Left lung (tissue), 10 donors: Measurements from ENCODE around the gene TEDC2. TPM values are rescaled to one million over a fixed set of nuclear protein-coding genes. Genes with fewer than 3 reads are reported as not detected.

Experiments
- ATAC-seq: fragments of 200-7000 bp; cut with Tn5 transposase; one replicate; pipeline ENCODE4 v1.9.1; 2020; ENCODE audit warnings: moderate library complexity
- DNase-seq, 4 donors: peaks; one replicate each; pipeline ENCODE4 v3.0.0-alpha.2; 2013 to 2020
- H3K27ac ChIP-seq, 2 donors: fragments of 200-600 bp; sonication (generic) in 1 of 2; one replicate each; pipeline versions ENCODE4 v1.5.0 to v1.8.0; 2020 to 2021
- H3K27me3 ChIP-seq, 2 donors: fragments of 200-600 bp; sonication (generic) in 1 of 2; one replicate each; pipeline versions ENCODE4 v1.5.0 to v1.8.0; 2020 to 2021
- H3K36me3 ChIP-seq, 2 donors: fragments of 200-600 bp; sonication (generic) in 1 of 2; one replicate each; pipeline versions ENCODE4 v1.5.0 to v1.8.0; 2020 to 2021
- H3K4me1 ChIP-seq, 2 donors: fragments of 200-600 bp; one replicate each; pipeline ENCODE4 v1.8.0; 2021
- H3K4me3 ChIP-seq, 2 donors: fragments of 200-600 bp; sonication (generic) in 1 of 2; one replicate each; pipeline versions ENCODE4 v1.5.0 to v1.8.0; 2020 to 2021; ENCODE audit warnings: mild to moderate bottlenecking in 1 of 2
- H3K9me3 ChIP-seq, 2 donors: fragments of 200-600 bp; sonication (generic) in 1 of 2; one replicate each; pipeline versions ENCODE4 v1.5.0 to v1.8.0; 2020 to 2021
- intact Hi-C, 2 donors: fragments of 100-400 bp; cut with DNase I; formaldehyde crosslinking; loops; one replicate each; pipeline versions ENCODE4 v1.11.2 to v1.14.2; 2022
- polyA plus RNA-seq, 6 donors: library from polyadenylated mRNA; unstranded; fragments of 120-200 nt; gene quantifications; one replicate each; pipeline ENCODE4 v1.2.1, GENCODE V29; 2013; ENCODE audit not compliant: insufficient read length in 6 of 6
- total RNA-seq, 2 donors: library from RNA; stranded (reverse); fragmentation: NEBNext Ultra II Directional; extraction: Animal tissue kit (Norgen Biotek cat#: 25700); gene quantifications; one replicate each; pipeline ENCODE4 v1.2.1, GENCODE V29; 2021
- TF ChIP-seq, protein P1 (sequence below), 2 donors: fragments of 200-600 bp; sonication (generic) in 1 of 2; IDR thresholded peaks; one replicate each; pipeline versions ENCODE4 v1.5.0 to v1.8.0; 2021; ENCODE audit warnings: antibody characterized with exemption in 2 of 2
- donor health status: DM: no; HTN: yes; CAD: no.
- donor health status: DM: no; HTN: no; CAD: no.

TEDC2 gene
- total and polyA plus RNA-seq, 8 donors: 4.0 to 10.9 (median 8.3) TPM

DNA sequence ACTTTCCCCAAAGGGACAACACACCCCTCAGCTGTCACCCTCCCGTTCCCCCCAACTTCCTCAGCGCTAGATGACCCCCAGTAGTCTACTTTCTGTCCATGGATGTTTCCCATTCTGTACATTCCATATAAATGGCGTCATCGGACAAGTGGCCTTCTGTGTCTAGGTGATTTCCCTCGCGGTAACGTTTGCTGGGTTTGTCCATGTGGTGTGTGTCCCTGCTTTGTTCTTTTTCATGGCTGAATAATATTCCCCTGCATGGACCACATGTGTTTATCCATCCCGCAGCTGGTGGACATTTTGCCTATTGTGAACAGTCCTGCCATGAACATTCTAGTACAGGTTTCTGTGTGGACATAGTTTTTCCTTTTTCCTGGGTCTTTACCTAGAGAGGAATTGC is 7.3 kb upstream of the TEDC2 start:
- TF ChIP-seq, protein P1, sequence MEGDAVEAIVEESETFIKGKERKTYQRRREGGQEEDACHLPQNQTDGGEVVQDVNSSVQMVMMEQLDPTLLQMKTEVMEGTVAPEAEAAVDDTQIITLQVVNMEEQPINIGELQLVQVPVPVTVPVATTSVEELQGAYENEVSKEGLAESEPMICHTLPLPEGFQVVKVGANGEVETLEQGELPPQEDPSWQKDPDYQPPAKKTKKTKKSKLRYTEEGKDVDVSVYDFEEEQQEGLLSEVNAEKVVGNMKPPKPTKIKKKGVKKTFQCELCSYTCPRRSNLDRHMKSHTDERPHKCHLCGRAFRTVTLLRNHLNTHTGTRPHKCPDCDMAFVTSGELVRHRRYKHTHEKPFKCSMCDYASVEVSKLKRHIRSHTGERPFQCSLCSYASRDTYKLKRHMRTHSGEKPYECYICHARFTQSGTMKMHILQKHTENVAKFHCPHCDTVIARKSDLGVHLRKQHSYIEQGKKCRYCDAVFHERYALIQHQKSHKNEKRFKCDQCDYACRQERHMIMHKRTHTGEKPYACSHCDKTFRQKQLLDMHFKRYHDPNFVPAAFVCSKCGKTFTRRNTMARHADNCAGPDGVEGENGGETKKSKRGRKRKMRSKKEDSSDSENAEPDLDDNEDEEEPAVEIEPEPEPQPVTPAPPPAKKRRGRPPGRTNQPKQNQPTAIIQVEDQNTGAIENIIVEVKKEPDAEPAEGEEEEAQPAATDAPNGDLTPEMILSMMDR (IDR thresholded peaks at IDR 0.05): no peak
- no peak overlapping the region for H3K4me3 ChIP-seq
- intact Hi-C loops: no loop called here
- H3K9me3 ChIP-seq: no peaks in the 10 kb centered on the region
- H3K4me1 ChIP-seq: no peaks in the 10 kb centered on the region
- H3K27ac ChIP-seq: no peak overlapping the region
- H3K36me3 ChIP-seq: peaks cover 0 to 94% of the 10 kb centered on the region in 2 donors
- no peaks in the 10 kb centered on the region for H3K27me3 ChIP-seq
- DNase-seq (no peak), ATAC-seq (no peak)

DNA sequence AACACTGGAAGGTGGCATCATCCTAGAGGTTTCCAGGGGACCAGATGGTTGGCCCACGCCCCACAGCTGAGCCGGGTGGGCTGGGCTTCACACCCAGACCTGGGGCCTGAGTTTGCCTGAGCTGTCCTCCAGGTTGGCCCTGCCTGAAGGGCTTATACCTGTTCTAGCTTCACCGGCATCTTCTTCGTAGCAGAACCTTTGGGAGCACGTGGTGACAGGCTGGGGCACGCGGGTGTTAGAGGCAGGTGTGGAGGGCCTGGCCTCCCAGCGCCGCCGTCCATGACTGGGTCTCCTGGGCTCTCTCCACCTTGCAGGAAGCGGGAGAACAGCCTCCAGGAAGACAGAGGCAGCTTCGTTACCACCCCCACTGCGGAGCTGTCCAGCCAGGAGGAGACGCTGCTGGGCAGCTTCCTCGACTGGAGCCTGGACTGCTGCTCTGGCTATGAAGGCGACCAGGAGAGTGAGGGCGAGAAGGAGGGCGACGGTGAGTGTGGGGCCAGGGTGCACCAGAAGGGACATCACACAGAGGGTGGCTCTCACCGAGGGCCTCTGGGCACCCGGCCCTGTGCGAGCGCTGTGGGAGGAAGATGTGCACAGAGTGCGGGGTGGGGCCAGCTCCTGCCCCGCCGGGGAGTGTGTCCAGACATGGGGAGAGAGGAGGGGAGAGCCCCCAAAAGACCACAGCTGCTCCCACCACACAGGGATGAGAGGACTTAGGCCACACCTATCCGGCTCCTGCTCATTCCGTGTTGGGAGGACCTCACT is 4.6 kb upstream of the TEDC2 start:
- peaks cover 2 to 15% of the 10 kb centered on the region in 2 donors for H3K4me1 ChIP-seq
- no peak overlapping the region for H3K27ac ChIP-seq
- ATAC-seq (no peak), DNase-seq (peak in 1 of 4 donors; percentile 54)
- no peaks in the 10 kb centered on the region for H3K27me3 ChIP-seq
- H3K9me3 ChIP-seq: no peaks in the 10 kb centered on the region
- no peak overlapping the region for H3K4me3 ChIP-seq
- TF ChIP-seq, protein P1 (IDR thresholded peaks at IDR 0.05): no peak
- intact Hi-C loops: no loop called here
- peaks cover 0 to 69% of the 10 kb centered on the region in 2 donors for H3K36me3 ChIP-seq

DNA sequence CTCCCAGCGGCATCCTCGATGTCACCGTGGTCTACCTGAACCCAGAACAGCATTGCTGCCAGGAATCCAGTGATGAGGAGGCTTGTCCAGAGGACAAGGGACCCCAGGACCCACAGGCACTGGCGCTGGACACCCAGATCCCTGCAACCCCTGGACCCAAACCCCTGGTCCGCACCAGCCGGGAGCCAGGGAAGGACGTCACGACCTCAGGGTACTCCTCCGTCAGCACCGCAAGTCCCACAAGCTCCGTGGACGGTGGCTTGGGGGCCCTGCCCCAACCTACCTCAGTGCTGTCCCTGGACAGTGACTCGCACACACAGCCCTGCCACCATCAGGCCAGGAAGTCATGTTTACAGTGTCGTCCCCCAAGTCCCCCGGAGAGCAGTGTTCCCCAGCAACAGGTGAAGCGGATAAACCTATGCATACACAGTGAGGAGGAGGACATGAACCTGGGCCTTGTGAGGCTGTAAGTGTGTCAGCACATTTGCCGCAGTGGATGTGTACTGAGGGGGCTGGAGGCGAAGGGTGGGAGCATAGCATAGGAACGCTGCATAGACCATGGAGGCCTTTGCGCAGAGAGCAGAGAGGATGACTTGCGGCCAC is 3.3 kb upstream of the TEDC2 start:
- H3K9me3 ChIP-seq: no peaks in the 10 kb centered on the region
- H3K4me1 ChIP-seq: peaks cover 6 to 22% of the 10 kb centered on the region in 2 donors
- H3K36me3 ChIP-seq: peaks cover 0 to 56% of the 10 kb centered on the region in 2 donors
- H3K27ac ChIP-seq: no peak overlapping the region
- ATAC-seq (no peak), DNase-seq (no peak)
- TF ChIP-seq, protein P1 (IDR thresholded peaks at IDR 0.05): no peak
- intact Hi-C loops: no loop called here
- H3K4me3 ChIP-seq: no peak overlapping the region
- H3K27me3 ChIP-seq: no peaks in the 10 kb centered on the region

DNA sequence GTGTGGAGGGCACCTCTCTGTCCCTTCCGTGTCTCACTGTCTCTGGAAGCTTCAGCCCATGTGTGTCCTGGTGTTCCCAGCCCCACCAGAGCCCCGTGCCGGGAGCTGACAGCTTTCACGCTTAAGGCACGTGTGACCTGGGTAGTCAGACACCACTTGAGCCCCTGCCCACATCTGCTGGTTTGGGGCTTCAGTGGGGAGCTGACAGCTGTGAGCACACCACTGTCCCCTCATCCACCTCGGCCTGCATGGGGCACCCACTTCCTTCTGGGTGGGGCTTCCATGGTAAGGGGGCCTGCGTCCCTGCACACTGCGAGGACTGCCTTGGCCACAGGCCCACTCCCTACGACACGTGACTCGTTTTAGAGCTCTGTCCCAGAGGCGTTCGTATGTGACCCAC is 2.6 kb upstream of the TEDC2 start:
- intact Hi-C loops: no loop called here
- TF ChIP-seq, protein P1 (IDR thresholded peaks at IDR 0.05): no peak

DNA sequence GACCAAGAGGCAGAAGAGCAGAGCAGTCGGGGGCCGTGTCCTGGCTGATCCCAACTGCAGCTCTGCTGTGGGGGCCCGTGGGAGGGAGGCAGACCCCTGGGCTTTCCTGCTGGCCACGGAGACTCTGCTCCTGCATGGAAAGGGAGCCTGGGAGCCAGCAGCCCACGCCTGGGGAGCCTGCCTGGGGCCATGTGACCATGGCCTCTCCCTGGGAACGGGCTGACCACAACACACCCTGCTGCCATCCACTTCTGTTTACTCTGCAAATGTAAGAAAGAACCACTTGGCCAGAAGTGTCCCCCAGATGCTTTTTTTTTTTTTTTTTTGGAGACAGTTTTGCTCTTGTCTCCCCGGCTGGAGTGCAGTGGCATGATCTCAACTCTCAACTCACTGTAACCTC is 2.0 kb upstream of the TEDC2 start:
- H3K4me3 ChIP-seq: no peak overlapping the region
- ATAC-seq (peak; percentile 64), DNase-seq (peak in 1 of 4 donors; percentile 61)
- intact Hi-C loops: no loop called here
- peaks cover 6 to 22% of the 10 kb centered on the region in 2 donors for H3K4me1 ChIP-seq
- H3K9me3 ChIP-seq: no peaks in the 10 kb centered on the region
- peaks cover 0 to 43% of the 10 kb centered on the region in 2 donors for H3K36me3 ChIP-seq
- TF ChIP-seq, protein P1 (IDR thresholded peaks at IDR 0.05): no peak
- H3K27me3 ChIP-seq: no peaks in the 10 kb centered on the region
- H3K27ac ChIP-seq: no peak overlapping the region

More for the DNA sequence above, 2.6 kb upstream of the TEDC2 start:
- ATAC-seq: no peak
- Histone ChIP-seq H3K9me3 (no peaks in the 10 kb centered on the region), H3K27ac (no peak overlapping the region), H3K4me1 (peaks cover 6 to 22% of the 10 kb centered on the region in 2 donors), H3K4me3 (no peak overlapping the region), H3K27me3 (no peaks in the 10 kb centered on the region), H3K36me3 (peaks cover 0 to 50% of the 10 kb centered on the region in 2 donors)
- DNase-seq: no peak
